AG04449 (cell line): ENCODE measurements around the gene AFF3.
A peak's percentile ranks its signal among the peaks of the same experiment; 100 is the strongest.
"Not testable (repeated sequence)": the region's sequence is repeated elsewhere in the genome, so short reads cannot be mapped to it uniquely, and the experiment has no call there.

Experiments used
- CTCF ChIA-PET: fragments of 350-600 bp; formaldehyde crosslinking; extraction: SDS; loops from one replicate; lab custom pipeline; 2021; ENCODE audit warnings: antibody characterized with exemption; lab: Yijun Ruan, JAX
- POLR2A ChIA-PET: fragments of 400-600, 350-600 bp; formaldehyde crosslinking; extraction: SDS; loops from one replicate; lab custom pipeline; 2020; ENCODE audit warnings: antibody characterized with exemption, inconsistent platforms; lab: Yijun Ruan, JAX
- DNase-seq: peaks from one replicate; pipeline ENCODE4 v3.0.0-alpha.2; 2010; ENCODE audit warnings: low read depth, low spot score
- H3K4me3 ChIP-seq: 2 replicates; pipeline ENCODE4 v1.5.1; 2011; ENCODE audit warnings: low read depth, mild to moderate bottlenecking, control low read depth, low read length
- TF ChIP-seq, protein P1 (sequence below): IDR thresholded peaks from one replicate; pipeline ENCODE4 v1.5.1; 2011; ENCODE audit warnings: mild to moderate bottlenecking, moderate library complexity, low read length, control low read depth, inconsistent platforms; ENCODE audit not compliant: insufficient read depth; ENCODE audit errors: missing control alignments

Gene AFF3

DNA sequence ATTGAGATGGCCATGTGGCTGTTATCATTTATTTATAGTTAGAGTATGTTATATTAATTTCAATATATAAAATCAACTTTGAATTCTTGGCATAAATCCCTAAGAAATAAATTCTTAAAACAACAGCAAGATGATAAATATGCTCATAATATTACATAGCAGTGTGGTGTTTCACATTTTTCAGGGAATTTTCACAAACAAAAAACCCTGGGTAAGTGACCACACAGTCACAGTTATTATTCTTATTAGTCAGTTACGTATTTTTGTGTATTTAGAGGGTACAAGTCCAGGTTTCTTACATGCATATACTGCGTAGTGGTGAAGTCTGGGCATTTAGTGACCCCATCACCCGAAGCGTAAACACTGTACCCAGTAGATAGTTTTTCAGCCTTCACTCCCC, 363.1 kb downstream of the AFF3 start:
- POLR2A ChIA-PET = no interaction called here
- no peak overlapping the region for H3K4me3 ChIP-seq
- TF ChIP-seq, protein P1, sequence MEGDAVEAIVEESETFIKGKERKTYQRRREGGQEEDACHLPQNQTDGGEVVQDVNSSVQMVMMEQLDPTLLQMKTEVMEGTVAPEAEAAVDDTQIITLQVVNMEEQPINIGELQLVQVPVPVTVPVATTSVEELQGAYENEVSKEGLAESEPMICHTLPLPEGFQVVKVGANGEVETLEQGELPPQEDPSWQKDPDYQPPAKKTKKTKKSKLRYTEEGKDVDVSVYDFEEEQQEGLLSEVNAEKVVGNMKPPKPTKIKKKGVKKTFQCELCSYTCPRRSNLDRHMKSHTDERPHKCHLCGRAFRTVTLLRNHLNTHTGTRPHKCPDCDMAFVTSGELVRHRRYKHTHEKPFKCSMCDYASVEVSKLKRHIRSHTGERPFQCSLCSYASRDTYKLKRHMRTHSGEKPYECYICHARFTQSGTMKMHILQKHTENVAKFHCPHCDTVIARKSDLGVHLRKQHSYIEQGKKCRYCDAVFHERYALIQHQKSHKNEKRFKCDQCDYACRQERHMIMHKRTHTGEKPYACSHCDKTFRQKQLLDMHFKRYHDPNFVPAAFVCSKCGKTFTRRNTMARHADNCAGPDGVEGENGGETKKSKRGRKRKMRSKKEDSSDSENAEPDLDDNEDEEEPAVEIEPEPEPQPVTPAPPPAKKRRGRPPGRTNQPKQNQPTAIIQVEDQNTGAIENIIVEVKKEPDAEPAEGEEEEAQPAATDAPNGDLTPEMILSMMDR = no peak
- CTCF ChIA-PET = no interaction called here
- DNase-seq = no peak

DNA sequence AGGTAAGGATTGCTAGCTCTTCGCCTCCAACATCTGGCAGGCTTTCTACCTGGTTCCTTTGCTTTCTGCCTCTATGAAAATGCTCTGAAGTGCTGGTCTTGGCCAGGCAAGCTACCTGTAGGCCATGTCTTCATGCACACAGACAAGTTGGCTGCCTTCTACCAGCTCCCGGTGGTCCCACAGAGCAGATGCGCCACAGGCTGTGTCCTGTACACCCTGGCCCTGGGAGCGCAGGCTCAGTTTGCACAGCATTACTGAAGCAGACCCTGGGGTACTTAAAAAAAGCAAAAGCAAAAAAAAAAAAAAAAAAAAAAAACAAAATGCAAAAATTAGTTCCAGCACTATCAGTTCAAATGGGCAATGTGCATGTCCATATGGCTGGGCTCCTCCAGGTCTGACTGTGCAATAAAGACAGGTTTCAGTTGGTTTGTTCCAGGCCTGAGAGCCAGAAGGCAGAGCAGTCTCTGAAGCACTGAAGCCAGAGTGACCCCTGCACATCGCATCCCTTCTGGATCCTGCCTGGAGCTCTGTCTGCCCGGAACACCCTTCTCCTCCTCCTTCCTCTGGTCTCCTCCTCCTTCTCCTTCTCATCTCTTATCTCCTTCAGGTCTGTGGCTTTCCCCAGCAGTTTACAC, 364.6 kb downstream of the AFF3 start:
- no peak for DNase-seq
- H3K4me3 ChIP-seq = no peak overlapping the region
- POLR2A ChIA-PET = no interaction called here
- TF ChIP-seq, protein P1 = no peak
- CTCF ChIA-PET = interaction anchor here (0.8 kb wide), 1 partner anchor 482 kb away, joined by 3 read pairs; no protein-coding TSS in a partner anchor

DNA sequence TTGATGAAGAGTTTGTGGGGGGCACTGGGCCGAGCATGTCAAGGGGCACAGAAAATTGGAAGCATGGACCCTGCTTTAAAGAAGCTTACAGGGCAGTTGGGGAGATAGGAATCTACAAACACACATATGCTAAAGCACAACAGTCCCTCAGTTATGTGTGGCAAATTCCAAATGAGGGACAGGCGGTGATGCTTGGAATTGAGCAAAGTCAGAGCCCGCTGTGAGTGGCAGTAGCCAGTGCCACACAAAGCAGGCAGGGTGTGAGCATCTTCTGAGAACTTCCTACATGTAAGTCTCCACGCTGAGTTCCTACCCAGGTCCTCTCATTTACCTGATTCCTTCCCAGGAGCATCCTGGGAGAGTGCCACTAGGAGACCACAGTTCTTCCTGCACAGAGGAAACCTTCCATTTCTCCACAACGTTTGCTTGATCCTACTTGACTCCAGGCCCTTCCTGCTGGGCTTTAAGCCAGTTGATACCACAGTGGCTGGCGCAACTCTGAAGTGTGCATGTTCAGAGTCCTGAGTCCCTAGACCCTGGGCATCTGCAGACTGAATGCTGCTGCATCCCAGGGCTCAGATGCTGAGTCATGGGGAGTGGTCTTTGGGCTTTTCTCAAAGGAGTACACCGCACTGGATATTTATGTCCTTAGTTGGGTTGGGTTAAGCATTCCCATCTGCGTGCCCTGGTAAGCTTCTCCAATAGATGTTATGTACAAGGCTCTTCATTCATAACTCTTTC, 365.3 kb downstream of the AFF3 start:
- TF ChIP-seq, protein P1 = no peak
- ChIA-PET POLR2A (no interaction called here), CTCF (interaction anchor here (0.8 kb wide), 1 partner anchor 483 kb away, joined by 3 read pairs; no protein-coding TSS in a partner anchor)
- DNase-seq = no peak
- no peak overlapping the region for H3K4me3 ChIP-seq

DNA sequence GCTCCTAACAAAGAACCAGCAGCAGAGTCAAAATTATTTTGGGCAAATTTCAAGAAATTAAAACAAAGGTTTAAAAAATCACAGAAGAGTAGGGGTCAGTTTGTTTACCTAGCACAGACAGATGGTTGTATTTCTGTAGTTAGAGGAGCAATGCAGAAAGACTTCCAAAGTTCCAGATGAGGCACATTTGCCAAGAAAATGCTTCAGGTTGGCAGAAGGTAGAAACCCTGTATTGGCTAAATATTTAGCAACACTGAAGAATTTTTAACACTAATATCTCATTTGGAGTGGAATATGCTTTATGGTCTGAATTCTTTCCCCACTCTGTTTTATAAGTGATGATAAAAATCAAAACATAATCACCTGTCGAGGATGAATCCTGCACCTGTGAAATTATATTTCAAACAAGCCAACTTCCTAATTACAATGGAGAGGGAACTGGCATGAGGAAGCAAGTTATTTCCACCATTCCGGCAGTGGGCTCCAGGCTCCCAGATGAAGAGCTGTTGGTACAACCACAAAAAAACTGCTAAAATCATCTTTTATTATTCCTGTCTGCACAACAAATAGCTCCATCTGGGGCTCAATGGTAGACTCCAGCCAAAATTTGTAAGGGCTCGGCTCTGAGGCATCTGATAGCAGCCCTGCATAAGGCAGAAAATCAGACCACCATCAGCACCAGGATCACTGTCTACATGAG, 366.0 kb downstream of the AFF3 start:
- ChIA-PET CTCF (no interaction called here), POLR2A (no interaction called here)
- no peak overlapping the region for H3K4me3 ChIP-seq
- TF ChIP-seq, protein P1 = no peak
- DNase-seq = no peak

DNA sequence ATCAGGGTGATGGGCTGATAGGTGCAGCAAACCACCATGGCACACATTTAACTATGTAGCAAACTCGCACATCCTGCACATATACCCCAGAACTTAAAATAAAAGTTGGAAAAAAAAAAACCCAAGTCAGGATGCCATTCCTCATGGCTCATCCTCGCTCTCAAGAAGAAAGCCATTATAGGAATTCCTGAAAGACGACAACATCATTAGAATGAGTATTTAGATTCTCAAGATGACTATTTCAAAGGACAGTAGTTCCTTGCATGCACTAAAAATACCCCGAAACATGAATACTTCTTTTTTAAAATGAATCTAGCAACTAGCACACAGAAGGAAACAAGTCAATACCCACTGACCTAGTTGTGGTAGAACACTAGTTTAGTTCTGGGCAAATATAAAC, 366.8 kb downstream of the AFF3 start:
- DNase-seq = peak; percentile 55
- H3K4me3 ChIP-seq = no peak overlapping the region
- TF ChIP-seq, protein P1 = no peak
- ChIA-PET POLR2A (no interaction called here), CTCF (no interaction called here)

DNA sequence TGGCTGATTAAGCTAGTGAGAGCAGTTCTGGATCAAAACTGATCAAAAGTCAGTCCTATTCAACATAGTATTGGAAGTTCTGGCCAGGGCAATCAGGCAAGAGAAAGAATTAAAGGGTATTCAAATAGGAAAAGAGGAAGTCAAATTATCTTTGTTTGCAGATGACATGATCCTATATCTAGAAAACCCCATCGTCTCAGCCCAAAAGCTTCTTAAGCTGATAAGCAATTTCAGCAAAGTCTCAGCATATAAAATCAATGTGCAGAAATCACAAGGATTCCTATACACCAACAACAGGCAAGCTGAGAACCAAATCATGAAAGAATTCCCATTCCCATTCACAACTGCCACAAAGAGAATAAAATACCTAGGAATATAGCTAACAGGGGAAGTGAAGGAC, 368.7 kb downstream of the AFF3 start:
- CTCF ChIA-PET, DNase-seq, H3K4me3 ChIP-seq, POLR2A ChIA-PET: not testable (repeated sequence)
